ENCODE results near the gene RSBN1L. TPM values are rescaled to one million over a fixed set of nuclear protein-coding genes. Genes with fewer than 3 reads are reported as not detected.

Gene RSBN1L
- polyA plus RNA-seq, 3 donors: 1.3 to 10.0 (median 2.2) TPM

DNA sequence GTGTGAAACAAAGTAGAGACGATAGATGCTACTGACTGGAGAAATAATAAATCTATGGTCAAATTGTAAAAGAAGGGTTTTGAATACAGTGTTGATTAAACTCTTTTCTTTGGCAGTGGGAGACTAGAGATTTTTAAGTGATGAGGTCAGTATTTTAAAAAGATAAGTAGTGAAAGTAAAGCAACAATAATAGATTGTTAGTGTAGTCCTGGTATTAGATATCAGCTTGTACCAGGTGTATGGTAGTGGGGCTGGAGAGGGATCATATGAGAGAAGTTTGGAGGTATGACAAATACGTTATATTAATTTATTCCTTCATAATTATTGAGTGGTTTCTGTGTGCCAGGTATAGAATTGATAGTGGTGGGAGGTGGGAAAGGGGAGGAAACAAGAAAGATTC is 127.5 kb downstream of the RSBN1L start:
- peaks cover 25 to 47% (median 41%) of the 10 kb centered on the region in 7 donors for H3K9me3 Mint-ChIP-seq
- H3K27me3 ChIP-seq (ENCODE audit: control insufficient read depth in 2 of 2, insufficient read depth in 2 of 2, low read length in 2 of 2): no peaks in the 10 kb centered on the region
- H3K27ac ChIP-seq (ENCODE audit: low read depth in 1 of 2, low read length in 2 of 2): peak overlapping the region in 1 of 2 donors; percentile 77
- H3K4me3 ChIP-seq (replicated peaks in 1 of 3; ENCODE audit: low read depth in 2 of 3, low read length in 3 of 3): peak overlapping the region in 2 of 3 experiments; percentile 15 to 63
- peaks cover 3% of the 10 kb centered on the region for H4K20me1 ChIP-seq (ENCODE audit: insufficient read depth, low read length)
- H3K27me3 Mint-ChIP-seq (ENCODE audit: low read depth in 3 of 3): no peaks in the 10 kb centered on the region
- peaks cover 32 to 34% of the 10 kb centered on the region in 2 donors for H3K9me3 ChIP-seq (replicated peaks in 1 of 2; ENCODE audit: control insufficient read depth in 1 of 2, insufficient read depth in 1 of 2, low read length in 2 of 2)
- 100% methylated on average over 1 of the region's 2 CpGs for whole genome bisulfite sequencing (ENCODE audit: insufficient coverage)
- TF ChIP-seq, protein P1, sequence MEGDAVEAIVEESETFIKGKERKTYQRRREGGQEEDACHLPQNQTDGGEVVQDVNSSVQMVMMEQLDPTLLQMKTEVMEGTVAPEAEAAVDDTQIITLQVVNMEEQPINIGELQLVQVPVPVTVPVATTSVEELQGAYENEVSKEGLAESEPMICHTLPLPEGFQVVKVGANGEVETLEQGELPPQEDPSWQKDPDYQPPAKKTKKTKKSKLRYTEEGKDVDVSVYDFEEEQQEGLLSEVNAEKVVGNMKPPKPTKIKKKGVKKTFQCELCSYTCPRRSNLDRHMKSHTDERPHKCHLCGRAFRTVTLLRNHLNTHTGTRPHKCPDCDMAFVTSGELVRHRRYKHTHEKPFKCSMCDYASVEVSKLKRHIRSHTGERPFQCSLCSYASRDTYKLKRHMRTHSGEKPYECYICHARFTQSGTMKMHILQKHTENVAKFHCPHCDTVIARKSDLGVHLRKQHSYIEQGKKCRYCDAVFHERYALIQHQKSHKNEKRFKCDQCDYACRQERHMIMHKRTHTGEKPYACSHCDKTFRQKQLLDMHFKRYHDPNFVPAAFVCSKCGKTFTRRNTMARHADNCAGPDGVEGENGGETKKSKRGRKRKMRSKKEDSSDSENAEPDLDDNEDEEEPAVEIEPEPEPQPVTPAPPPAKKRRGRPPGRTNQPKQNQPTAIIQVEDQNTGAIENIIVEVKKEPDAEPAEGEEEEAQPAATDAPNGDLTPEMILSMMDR (IDR thresholded peaks at IDR 0.05): no peak
- no peak overlapping the region for H2AFZ ChIP-seq (ENCODE audit: insufficient read depth, low read depth, low read length, poor library complexity, severe bottlenecking)
- peak overlapping the region; percentile 64 to 80 for H3K4me3 Mint-ChIP-seq
- peaks cover 72% of the 10 kb centered on the region for H3K79me2 ChIP-seq (ENCODE audit: insufficient read depth, low read length)
- peaks cover 23 to 25% of the 10 kb centered on the region in 2 donors for H3K4me1 ChIP-seq (ENCODE audit: control insufficient read depth in 1 of 2, insufficient read depth in 2 of 2, low read length in 2 of 2)
- H3K27ac Mint-ChIP-seq: peak overlapping the region; percentile 52 to 96 (median 86)
- H3K36me3 ChIP-seq (replicated peaks in 1 of 2; ENCODE audit: control insufficient read depth in 1 of 2, insufficient read depth in 2 of 2, low read length in 2 of 2): peaks cover 0 to 18% of the 10 kb centered on the region in 2 donors
- intact Hi-C loops (cut with micrococcal nuclease): no loop called here
- peaks cover 20 to 30% of the 10 kb centered on the region in 2 donors for H3K36me3 Mint-ChIP-seq
- H3K9ac ChIP-seq (ENCODE audit: insufficient read depth, low read length, poor library complexity, severe bottlenecking): no peak overlapping the region
- H3K4me1 Mint-ChIP-seq: peaks cover 40% of the 10 kb centered on the region
- peak overlapping the region; percentile 58 for H3K4me2 ChIP-seq (replicated peaks; ENCODE audit: extremely low read depth, low read length, poor library complexity, severe bottlenecking)
- no peak for DNase-seq

DNA sequence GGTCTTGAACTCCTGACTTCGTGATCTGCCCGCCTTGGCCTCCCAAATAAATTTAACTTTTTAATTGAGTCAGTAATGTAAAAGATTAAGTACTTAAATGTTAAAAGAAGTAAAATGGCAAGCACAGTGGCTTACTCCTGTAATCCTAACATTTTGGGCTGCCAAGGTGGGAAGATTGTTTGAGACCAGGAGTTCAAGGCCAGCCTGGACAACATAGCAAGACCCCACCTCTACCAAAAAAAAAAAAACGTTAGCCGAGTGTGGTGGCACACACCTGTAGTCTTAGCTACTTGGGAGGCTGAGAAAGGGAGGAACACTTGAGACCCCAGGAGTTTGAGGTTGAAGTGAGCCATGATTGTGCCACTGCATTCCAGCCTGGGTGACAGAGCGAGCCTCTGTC is 128.4 kb downstream of the RSBN1L start:
- Histone ChIP-seq H3K36me3 (replicated peaks in 1 of 2; ENCODE audit: control insufficient read depth in 1 of 2, insufficient read depth in 2 of 2, low read length in 2 of 2) (peaks cover 0 to 18% of the 10 kb centered on the region in 2 donors), H3K4me3 (replicated peaks in 1 of 3; ENCODE audit: low read depth in 2 of 3, low read length in 3 of 3) (peak overlapping the region in 1 of 3 experiments; percentile 13), H4K20me1 (ENCODE audit: insufficient read depth, low read length) (peaks cover 6% of the 10 kb centered on the region), H3K9me3 (replicated peaks in 1 of 2; ENCODE audit: control insufficient read depth in 1 of 2, insufficient read depth in 1 of 2, low read length in 2 of 2) (peaks cover 30 to 32% of the 10 kb centered on the region in 2 donors), H3K4me2 (replicated peaks; ENCODE audit: extremely low read depth, low read length, poor library complexity, severe bottlenecking) (peak overlapping the region; percentile 10), H3K27me3 (ENCODE audit: control insufficient read depth in 2 of 2, insufficient read depth in 2 of 2, low read length in 2 of 2) (no peaks in the 10 kb centered on the region), H3K27ac (ENCODE audit: low read depth in 1 of 2, low read length in 2 of 2) (peak overlapping the region; percentile 68 to 77), H3K9ac (ENCODE audit: insufficient read depth, low read length, poor library complexity, severe bottlenecking) (no peak overlapping the region), H3K4me1 (ENCODE audit: control insufficient read depth in 1 of 2, insufficient read depth in 2 of 2, low read length in 2 of 2) (peaks cover 23 to 25% of the 10 kb centered on the region in 2 donors), H3K79me2 (ENCODE audit: insufficient read depth, low read length) (peaks cover 76% of the 10 kb centered on the region), H2AFZ (ENCODE audit: insufficient read depth, low read depth, low read length, poor library complexity, severe bottlenecking) (no peak overlapping the region)
- intact Hi-C loops (cut with micrococcal nuclease): no loop called here
- Mint-ChIP-seq H3K27me3 (ENCODE audit: low read depth in 3 of 3) (no peaks in the 10 kb centered on the region), H3K27ac (peak overlapping the region; percentile 54 to 96 (median 83)), H3K4me3 (no peak overlapping the region), H3K9me3 (peaks cover 25 to 45% (median 36%) of the 10 kb centered on the region in 7 donors), H3K4me1 (peaks cover 32% of the 10 kb centered on the region), H3K36me3 (peaks cover 20 to 30% of the 10 kb centered on the region in 2 donors)
- DNase-seq: no peak
- no CpG with 5 or more reads among the region's 5 CpGs for WGBS (ENCODE audit: insufficient coverage)
- TF ChIP-seq, protein P1 (IDR thresholded peaks at IDR 0.05): no peak

All from CD14-positive monocyte (primary cell).